Measurements from ENCODE around the gene RTN4IP1. TPM values are rescaled to one million over a fixed set of nuclear protein-coding genes. Genes with fewer than 3 reads are reported as not detected.

The RTN4IP1 gene
- total and polyA plus RNA-seq, 8 donors, result 5.4 to 44.2 (median 9.2) TPM; not detected in 1

DNA sequence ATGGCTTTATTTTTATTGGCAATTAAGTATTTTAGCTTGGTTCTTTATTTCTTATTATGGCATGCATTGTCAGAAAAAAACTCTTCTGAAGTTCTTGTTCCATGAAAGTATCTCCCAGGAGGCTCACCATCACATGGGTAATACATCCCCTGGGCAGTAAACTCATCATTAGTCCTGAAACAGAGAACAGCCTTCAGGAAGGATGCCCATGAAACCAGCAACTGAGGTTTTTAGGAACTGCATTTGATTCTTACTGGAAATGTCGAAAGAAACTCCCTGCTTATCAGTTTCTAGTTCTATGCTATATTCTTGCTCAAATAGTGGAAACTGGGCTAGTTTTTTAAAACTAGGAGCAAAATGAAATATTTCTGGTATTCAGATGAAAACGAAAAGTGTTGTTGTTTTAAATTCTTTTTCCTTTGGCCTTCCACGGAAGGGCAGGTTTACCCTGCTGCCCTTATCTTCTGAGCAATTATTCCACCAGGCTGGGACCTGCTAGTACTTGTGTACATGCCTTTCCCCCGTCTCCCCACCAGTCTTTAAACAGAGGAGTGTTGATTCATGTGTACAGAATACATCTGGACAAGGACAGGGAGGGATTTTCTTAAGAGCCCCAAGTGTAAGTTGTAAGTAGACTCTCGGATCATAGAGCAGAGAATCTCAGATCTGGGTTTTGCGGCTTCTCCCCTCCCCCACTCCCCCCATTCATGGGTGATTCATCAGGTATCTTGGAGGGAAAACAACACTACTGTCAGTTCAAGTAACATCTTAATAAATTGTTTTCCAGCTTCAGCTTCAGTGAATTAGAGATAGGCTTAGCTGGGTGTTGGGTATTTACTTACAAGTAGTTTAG, 81.5 kb downstream of the RTN4IP1 start:
- intact Hi-C loops (cut with DNase I; ENCODE audit: low total_unique reads), result no loop called here
- Histone ChIP-seq H3K27ac (peak overlapping the region in 3 of 5 donors; percentile 34 to 76 (median 63)), H3K9me3 (no peaks in the 10 kb centered on the region), H3K4me1 (peaks cover 0 to 28% (median 9%) of the 10 kb centered on the region in 4 donors), H3K27me3 (no peaks in the 10 kb centered on the region), H3K36me3 (peaks cover 0 to 24% (median 9%) of the 10 kb centered on the region in 4 donors), H3K4me3 (no peak overlapping the region)
- peak in 1 of 2 donors; percentile 47 for DNase-seq
- TF ChIP-seq EP300 (IDR thresholded peaks at IDR 0.05), result no peak
- TF ChIP-seq POLR2A (IDR thresholded peaks at IDR 0.05), result no peak
- TF ChIP-seq, protein P1, sequence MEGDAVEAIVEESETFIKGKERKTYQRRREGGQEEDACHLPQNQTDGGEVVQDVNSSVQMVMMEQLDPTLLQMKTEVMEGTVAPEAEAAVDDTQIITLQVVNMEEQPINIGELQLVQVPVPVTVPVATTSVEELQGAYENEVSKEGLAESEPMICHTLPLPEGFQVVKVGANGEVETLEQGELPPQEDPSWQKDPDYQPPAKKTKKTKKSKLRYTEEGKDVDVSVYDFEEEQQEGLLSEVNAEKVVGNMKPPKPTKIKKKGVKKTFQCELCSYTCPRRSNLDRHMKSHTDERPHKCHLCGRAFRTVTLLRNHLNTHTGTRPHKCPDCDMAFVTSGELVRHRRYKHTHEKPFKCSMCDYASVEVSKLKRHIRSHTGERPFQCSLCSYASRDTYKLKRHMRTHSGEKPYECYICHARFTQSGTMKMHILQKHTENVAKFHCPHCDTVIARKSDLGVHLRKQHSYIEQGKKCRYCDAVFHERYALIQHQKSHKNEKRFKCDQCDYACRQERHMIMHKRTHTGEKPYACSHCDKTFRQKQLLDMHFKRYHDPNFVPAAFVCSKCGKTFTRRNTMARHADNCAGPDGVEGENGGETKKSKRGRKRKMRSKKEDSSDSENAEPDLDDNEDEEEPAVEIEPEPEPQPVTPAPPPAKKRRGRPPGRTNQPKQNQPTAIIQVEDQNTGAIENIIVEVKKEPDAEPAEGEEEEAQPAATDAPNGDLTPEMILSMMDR (IDR thresholded peaks at IDR 0.05), result no peak
- TF ChIP-seq POLR2AphosphoS5 (IDR thresholded peaks at IDR 0.05), result no peak
- 24 to 32% (median 28%) methylated on average over 6 of the region's 6 CpGs for WGBS, 5 donors

DNA sequence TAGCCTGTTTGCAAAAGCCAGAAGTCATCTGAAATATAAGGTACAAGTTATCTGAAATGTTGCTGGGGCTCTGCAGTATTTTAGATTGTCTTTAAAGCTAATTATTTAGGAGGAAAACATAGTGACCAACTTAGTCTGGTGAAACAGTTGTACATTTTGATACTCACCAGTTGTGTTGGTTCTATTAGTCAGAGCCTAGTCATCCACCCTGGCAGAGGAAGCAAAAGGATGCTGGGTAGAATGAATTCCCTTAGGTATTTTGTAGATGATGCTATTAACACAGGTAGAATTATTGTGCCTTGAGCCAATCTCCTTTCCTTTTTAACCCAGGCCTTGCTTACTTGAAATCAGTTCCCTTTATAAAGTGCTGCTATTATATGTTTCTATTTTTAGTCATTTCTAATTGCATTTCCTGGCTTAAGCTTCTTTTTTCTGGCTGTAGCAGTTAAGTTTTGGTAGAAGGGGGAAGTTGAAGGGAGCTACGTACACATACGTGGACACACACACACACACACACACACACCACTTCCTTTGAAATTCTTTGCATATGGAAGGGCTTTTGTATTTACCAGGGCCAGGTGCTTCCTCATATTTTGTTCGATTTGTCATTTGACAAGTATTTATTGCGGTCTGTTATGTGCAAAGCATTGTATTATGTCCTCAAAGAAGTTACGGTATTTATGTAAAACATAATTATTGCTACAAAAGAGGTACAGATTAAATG, 82.4 kb downstream of the RTN4IP1 start:
- intact Hi-C loops (cut with DNase I; ENCODE audit: low total_unique reads), result no loop called here
- no peak for TF ChIP-seq EP300 (IDR thresholded peaks at IDR 0.05)
- no peak for TF ChIP-seq POLR2AphosphoS5 (IDR thresholded peaks at IDR 0.05)
- TF ChIP-seq POLR2A (IDR thresholded peaks at IDR 0.05), result no peak
- TF ChIP-seq, protein P1 (IDR thresholded peaks at IDR 0.05), result no peak
- H3K36me3 ChIP-seq, result peaks cover 0 to 22% (median 9%) of the 10 kb centered on the region in 4 donors
- peak in 1 of 2 donors; percentile 65 for DNase-seq
- no peaks in the 10 kb centered on the region for H3K27me3 ChIP-seq
- H3K9me3 ChIP-seq, result no peaks in the 10 kb centered on the region
- WGBS, 5 donors, result 29 to 56% (median 33%) methylated on average over 5 of the region's 5 CpGs
- no peak overlapping the region for H3K4me3 ChIP-seq
- peaks cover 0 to 28% (median 9%) of the 10 kb centered on the region in 4 donors for H3K4me1 ChIP-seq
- H3K27ac ChIP-seq, result peak overlapping the region in 3 of 5 donors; percentile 34 to 76 (median 63)

DNA sequence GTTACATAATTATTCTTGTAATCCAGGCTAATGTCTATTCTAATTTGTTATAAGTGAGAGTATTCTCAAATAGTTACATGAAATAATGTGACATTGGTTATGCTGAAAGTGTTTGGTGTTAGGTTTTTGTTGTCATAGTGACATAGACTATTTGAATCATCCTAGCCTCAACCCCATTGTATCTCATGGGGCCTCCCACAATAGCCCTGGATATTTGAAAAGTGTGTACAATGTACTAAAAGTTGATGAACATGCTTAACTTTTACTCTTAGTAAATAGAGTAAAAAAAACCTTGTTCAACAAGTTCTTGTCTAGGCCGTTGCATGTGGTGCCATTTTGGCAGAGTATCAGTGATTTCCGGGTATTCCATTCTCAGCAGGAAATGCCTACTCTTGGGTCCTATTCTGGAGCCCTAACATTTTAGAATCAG, 83.0 kb downstream of the RTN4IP1 start:
- TF ChIP-seq, protein P1 (IDR thresholded peaks at IDR 0.05), result no peak
- TF ChIP-seq EP300 (IDR thresholded peaks at IDR 0.05) (no peak), POLR2AphosphoS5 (IDR thresholded peaks at IDR 0.05) (no peak), POLR2A (IDR thresholded peaks at IDR 0.05) (no peak)
- 21 to 47% (median 32%) methylated on average over 2 of the region's 2 CpGs for WGBS, 5 donors
- intact Hi-C loops (cut with DNase I; ENCODE audit: low total_unique reads), result no loop called here

DNA sequence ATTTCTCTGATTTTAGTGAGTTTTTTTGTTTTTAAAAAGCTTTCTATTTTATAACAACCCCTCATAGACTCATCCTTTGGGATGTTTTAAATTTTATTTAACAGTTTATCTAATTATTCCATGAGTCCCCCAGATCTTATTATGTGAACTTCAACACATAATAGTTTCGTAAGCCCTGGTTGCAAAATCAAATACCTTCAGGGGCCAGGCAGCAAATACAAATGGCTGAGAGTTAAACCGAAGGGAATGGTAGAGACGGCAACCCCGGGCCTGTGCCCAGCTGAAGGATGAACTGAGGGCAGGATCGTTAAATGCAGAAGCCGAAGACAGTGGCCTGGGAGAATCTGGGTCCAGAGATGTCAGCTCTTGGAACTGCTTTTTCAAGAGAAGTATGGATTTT, 88.4 kb downstream of the RTN4IP1 start:
- intact Hi-C loops (cut with DNase I; ENCODE audit: low total_unique reads), result no loop called here
- DNase-seq, result no peak
- Histone ChIP-seq H3K9me3 (no peaks in the 10 kb centered on the region), H3K27ac (no peak overlapping the region), H3K4me3 (no peak overlapping the region), H3K4me1 (peaks cover 0 to 14% (median 0%) of the 10 kb centered on the region in 4 donors), H3K27me3 (no peaks in the 10 kb centered on the region), H3K36me3 (peaks cover 0 to 17% (median 8%) of the 10 kb centered on the region in 4 donors)
- 88 to 97% (median 91%) methylated on average over 6 of the region's 6 CpGs for WGBS, 5 donors
- TF ChIP-seq, protein P1 (IDR thresholded peaks at IDR 0.05), result no peak
- TF ChIP-seq POLR2AphosphoS5 (IDR thresholded peaks at IDR 0.05) (no peak), POLR2A (IDR thresholded peaks at IDR 0.05) (no peak), EP300 (IDR thresholded peaks at IDR 0.05) (no peak)

More for the DNA sequence above, 83.0 kb downstream of the RTN4IP1 start:
- H3K27me3 ChIP-seq, result no peaks in the 10 kb centered on the region
- H3K4me1 ChIP-seq, result peaks cover 0 to 28% (median 9%) of the 10 kb centered on the region in 4 donors
- no peak for DNase-seq
- no peaks in the 10 kb centered on the region for H3K9me3 ChIP-seq
- H3K4me3 ChIP-seq, result no peak overlapping the region
- peak overlapping the region in 3 of 5 donors; percentile 34 to 76 (median 63) for H3K27ac ChIP-seq
- H3K36me3 ChIP-seq, result peaks cover 0 to 22% (median 9%) of the 10 kb centered on the region in 4 donors
